K562 (cell line): ENCODE data around the gene NFIC. TPM values are rescaled to one million over a fixed set of nuclear protein-coding genes. Genes with fewer than 3 reads are reported as not detected.

Experiments
- CXXC5 ChIP-seq: fragments of 250-450 bp; sonication (Bioruptor Pico); IDR thresholded peaks from 2 replicates; pipeline ENCODE4 v1.8.0; 2022; ENCODE audit warnings: inconsistent platforms, mild to moderate bottlenecking, moderate library complexity
- RBFOX2 ChIP-seq: fragments of 200-400 bp; formaldehyde crosslinking; IDR thresholded peaks from 2 replicates; pipeline ENCODE4 v1.6.1; 2017; ENCODE audit warnings: low read depth, mild to moderate bottlenecking, low read length, moderate library complexity
- RCOR1 ChIP-seq, 2 experiments: IDR thresholded peaks; 2 replicates each; pipeline ENCODE4 v1.6.1; 2012; ENCODE audit warnings: low read depth in 2 of 2, low read length in 2 of 2, borderline replicate concordance in 1 of 2, improper control_type of control experiment in 1 of 2
- SMARCE1 ChIP-seq: fragments of 450-650 bp; IDR thresholded peaks from 2 replicates; pipeline ENCODE4 v1.7.1; 2016; ENCODE audit warnings: mild to moderate bottlenecking
- ZBTB7A ChIP-seq: IDR thresholded peaks from 2 replicates; pipeline ENCODE4 v1.6.1; 2011; ENCODE audit warnings: low read depth, mild to moderate bottlenecking, low read length, moderate library complexity, borderline replicate concordance; ENCODE audit not compliant: control insufficient read depth
- ZNF133 ChIP-seq: fragments of 250-450 bp; sonication (Bioruptor Pico); IDR thresholded peaks from 2 replicates; pipeline ENCODE4 v1.4.0; 2020; ENCODE audit warnings: mild to moderate bottlenecking
- ZNF24 ChIP-seq: fragments of 450-650 bp; IDR thresholded peaks from 2 replicates; pipeline ENCODE4 v1.6.1; 2016
- ZNF384 ChIP-seq: IDR thresholded peaks from 2 replicates; pipeline ENCODE4 v1.6.1; 2012; ENCODE audit warnings: low read depth, low read length, improper control_type of control experiment
- polyA plus RNA-seq, 8 experiments: library from polyadenylated mRNA; depleted of rRNA in 4 of 8; stranded (reverse) in 5 of 8; unstranded in 3 of 8; fragments of >200 nt; fragmentation: Nextera tagmentation in 2 of 8; fragmentation: Illumina TruSeq in 1 of 8; extraction: Ambion mirVana in 2 of 8; extraction: Trizol in 1 of 8; gene quantifications; 2 replicates each; pipeline versions ENCODE4 v1.2.1 to v1.2.3, GENCODE V29; 2011 to 2014; ENCODE audit warnings: inconsistent platforms in 1 of 8, missing spikeins in 1 of 8
- total RNA-seq, 7 experiments: library from RNA; depleted of rRNA in 6 of 7; stranded (reverse); fragments of >200 nt in 6 of 7; fragmentation: Illumina TruSeq in 2 of 7; extraction: Trizol in 2 of 7; gene quantifications; 2 replicates each; pipeline versions ENCODE4 v1.2.1 to v1.2.3, GENCODE V29; 2011 to 2021; ENCODE audit warnings: low replicate concordance in 1 of 7
- TF ChIP-seq, protein P1 (sequence below), 2 experiments: IDR thresholded peaks; 2 replicates each; pipeline ENCODE4 v1.6.1; 2011; ENCODE audit warnings: borderline replicate concordance in 1 of 2, control low read depth in 1 of 2, low read depth in 1 of 2, low read length in 1 of 2, mild to moderate bottlenecking in 1 of 2, mixed read lengths in 1 of 2, moderate library complexity in 1 of 2; ENCODE audit not compliant: insufficient read depth in 1 of 2, insufficient read length in 1 of 2, poor library complexity in 1 of 2, severe bottlenecking in 1 of 2; ENCODE audit errors: extremely low read depth in 1 of 2

The NFIC gene
- total and polyA plus RNA-seq, 9 of the 15 experiments (the other 6 are each of a cell fraction or from before 2014, with no cell fraction given): 0.71 to 62.1 (median 6.9) TPM

DNA sequence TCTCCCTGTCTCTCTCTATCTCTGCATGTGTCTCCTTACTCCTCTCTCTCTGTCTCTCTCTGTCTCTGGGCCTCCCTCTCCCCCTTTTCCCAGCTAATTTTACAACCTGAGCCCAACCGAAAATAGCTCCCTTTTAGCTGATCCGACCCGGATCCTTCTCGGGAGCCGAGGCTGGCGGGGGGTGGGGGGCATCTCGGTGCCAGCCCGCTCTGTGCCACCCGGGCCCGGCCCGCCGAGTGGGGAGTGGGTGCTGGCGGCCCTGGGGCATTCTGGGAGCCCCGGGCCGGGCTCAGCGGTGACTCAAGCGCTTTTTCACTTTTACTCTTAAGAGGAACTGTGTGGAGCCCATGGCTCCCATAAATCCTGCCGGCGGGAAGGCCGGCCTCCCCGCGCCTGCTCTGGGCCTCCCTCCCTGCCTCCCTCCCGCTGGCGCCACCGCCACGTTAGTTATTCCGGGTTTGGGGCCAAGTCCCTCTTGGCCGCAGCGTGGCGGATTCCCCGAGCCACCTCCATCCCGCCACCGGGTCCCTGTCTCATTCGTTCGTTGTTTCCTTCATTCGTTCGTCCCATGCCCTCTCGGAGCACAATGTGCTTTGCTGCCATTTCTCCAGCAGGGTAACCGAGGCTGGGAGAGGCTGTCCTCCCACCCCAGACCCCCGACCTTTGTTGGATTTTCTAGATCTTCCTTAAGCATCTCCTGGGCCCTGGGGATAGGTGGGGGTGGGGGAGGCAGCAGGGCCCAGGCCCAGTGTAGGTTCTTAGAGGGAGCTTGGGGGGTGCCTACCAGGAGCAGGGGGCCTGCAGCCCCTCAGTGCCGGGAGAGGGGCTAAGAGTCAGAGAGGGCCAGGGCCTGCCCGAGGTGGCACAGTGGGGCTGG, 3.2 kb downstream of the NFIC start (continued):
- TF ChIP-seq RBFOX2 (peak; percentile 68), SMARCE1 (0 out of 2 replicates have a peak, but pooled peaks have one; percentile 42), ZNF133 (CRISPR knock-in tag) (no peak), ZNF384 (no peak), RCOR1 (IDR thresholded peaks at IDR 0.05; ENCODE audit: borderline replicate concordance in 1 of 2, low read depth in 2 of 2, low read length in 2 of 2) (peak in 1 of 2 experiments; percentile 50; a peak in 1 of 4 replicates), ZBTB7A (peak; percentile 20; the same call in 1 of the 2 replicates), CXXC5 (CRISPR knock-in tag) (peak; percentile 47), ZNF24 (peak; percentile 93)
- TF ChIP-seq, protein P1, sequence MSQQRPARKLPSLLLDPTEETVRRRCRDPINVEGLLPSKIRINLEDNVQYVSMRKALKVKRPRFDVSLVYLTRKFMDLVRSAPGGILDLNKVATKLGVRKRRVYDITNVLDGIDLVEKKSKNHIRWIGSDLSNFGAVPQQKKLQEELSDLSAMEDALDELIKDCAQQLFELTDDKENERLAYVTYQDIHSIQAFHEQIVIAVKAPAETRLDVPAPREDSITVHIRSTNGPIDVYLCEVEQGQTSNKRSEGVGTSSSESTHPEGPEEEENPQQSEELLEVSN (IDR thresholded peaks at IDR 0.05; ENCODE audit: borderline replicate concordance in 1 of 2, extremely low read depth in 1 of 2, insufficient read depth in 1 of 2, insufficient read length in 1 of 2, low read depth in 1 of 2, low read length in 1 of 2, poor library complexity in 1 of 2, severe bottlenecking in 1 of 2): peak in 1 of 2 experiments; percentile 20
